Sigmoid colon (tissue), 4 donors: Measurements from ENCODE around the gene GALNT13.

Source experiments
- EP300 ChIP-seq, 4 donors: sonication (generic); formaldehyde crosslinking; IDR thresholded peaks; one replicate each; pipeline ENCODE4 v1.6.1; 2017; ENCODE audit warnings: antibody characterized with exemption in 4 of 4
- POLR2A ChIP-seq, 2 donors: fragments of 450-650 bp; IDR thresholded peaks; one replicate each; pipeline ENCODE4 v1.6.1; 2016; ENCODE audit warnings: antibody characterized with exemption in 2 of 2, mild to moderate bottlenecking in 2 of 2, moderate library complexity in 2 of 2

DNA sequence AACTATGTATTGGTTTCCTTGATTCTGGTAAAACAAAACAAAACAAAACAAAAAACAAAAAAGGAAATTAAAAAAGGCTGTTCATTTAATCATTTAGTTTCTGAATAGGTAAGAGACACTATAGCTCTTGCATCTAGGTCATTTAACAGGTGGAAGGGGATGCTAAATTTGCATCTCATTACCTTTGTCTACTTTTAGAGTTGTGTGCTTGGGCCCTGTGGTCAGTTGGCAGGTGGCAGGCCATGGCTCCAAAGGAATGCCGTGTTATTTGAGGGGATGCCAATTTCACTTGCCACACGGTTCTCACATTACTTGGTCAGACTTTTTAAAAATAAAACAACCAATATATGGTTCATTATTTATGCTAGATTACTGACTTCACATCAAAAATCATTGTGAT, 9.2 kb downstream of the GALNT13 start:
- TF ChIP-seq POLR2A (IDR thresholded peaks at IDR 0.05) = no peak
- no peak for TF ChIP-seq EP300 (IDR thresholded peaks at IDR 0.05)
